ENCODE results near the gene P2RY1. TPM values are rescaled to one million over a fixed set of nuclear protein-coding genes. Genes with fewer than 3 reads are reported as not detected.

Gene P2RY1
- total RNA-seq, 1 donor from 2014 or later: 2.1 TPM

DNA sequence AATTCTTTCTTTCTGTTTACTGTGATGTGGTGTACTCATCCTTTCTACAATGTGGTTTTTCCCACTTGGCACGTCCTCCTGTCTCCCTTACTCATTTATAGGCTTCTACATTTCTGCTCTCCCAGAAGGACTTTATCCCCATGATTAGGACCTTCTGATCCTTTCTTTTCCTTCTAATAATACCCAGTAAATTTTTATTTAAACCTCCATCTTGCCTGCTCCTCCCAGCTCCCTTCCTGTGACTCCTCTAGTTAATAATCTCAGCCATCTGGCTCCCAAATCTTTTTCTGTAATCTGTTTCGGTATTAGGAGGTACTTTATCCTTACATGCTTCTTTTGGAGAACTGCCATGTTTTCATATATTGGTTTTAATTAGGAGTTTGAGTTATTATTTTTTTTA lies 11.2 kb upstream of the P2RY1 start:
- Mint-ChIP-seq H3K4me3 (ENCODE audit: low read depth) (no peak overlapping the region), H3K36me3 (ENCODE audit: insufficient read depth) (no peaks in the 10 kb centered on the region), H3K9me3 (ENCODE audit: low read depth) (no peaks in the 10 kb centered on the region), H3K4me1 (ENCODE audit: low read depth) (peaks cover under 1% of the 10 kb centered on the region), H3K27ac (no peak overlapping the region), H3K27me3 (peaks cover 6% of the 10 kb centered on the region)
- no peak for DNase-seq (ENCODE audit: low spot score, unreplicated experiment)
- TF ChIP-seq, protein P1, sequence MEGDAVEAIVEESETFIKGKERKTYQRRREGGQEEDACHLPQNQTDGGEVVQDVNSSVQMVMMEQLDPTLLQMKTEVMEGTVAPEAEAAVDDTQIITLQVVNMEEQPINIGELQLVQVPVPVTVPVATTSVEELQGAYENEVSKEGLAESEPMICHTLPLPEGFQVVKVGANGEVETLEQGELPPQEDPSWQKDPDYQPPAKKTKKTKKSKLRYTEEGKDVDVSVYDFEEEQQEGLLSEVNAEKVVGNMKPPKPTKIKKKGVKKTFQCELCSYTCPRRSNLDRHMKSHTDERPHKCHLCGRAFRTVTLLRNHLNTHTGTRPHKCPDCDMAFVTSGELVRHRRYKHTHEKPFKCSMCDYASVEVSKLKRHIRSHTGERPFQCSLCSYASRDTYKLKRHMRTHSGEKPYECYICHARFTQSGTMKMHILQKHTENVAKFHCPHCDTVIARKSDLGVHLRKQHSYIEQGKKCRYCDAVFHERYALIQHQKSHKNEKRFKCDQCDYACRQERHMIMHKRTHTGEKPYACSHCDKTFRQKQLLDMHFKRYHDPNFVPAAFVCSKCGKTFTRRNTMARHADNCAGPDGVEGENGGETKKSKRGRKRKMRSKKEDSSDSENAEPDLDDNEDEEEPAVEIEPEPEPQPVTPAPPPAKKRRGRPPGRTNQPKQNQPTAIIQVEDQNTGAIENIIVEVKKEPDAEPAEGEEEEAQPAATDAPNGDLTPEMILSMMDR (IDR thresholded peaks at IDR 0.05; ENCODE audit: unreplicated experiment): no peak

DNA sequence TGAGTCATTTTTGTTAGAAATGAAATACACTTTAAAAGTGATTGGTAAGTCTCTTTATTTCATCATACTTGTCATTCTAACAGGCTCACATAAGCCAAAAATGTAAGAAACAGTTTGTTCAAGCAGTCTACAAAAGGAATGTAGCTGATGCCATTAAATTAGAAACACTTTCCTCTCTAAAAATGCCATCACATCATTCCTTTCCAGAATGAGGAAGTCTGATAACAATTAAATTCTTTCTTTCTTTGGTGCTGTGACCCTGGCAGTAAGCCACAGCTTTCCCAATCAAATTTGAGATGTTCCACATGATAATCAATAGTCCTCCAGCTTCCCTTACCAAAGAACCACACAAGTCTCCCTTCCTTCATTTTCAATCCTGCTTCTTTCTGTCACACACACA lies 9.4 kb upstream of the P2RY1 start:
- Mint-ChIP-seq H3K9me3 (ENCODE audit: low read depth) (no peaks in the 10 kb centered on the region), H3K27me3 (peaks cover 7% of the 10 kb centered on the region)

DNA sequence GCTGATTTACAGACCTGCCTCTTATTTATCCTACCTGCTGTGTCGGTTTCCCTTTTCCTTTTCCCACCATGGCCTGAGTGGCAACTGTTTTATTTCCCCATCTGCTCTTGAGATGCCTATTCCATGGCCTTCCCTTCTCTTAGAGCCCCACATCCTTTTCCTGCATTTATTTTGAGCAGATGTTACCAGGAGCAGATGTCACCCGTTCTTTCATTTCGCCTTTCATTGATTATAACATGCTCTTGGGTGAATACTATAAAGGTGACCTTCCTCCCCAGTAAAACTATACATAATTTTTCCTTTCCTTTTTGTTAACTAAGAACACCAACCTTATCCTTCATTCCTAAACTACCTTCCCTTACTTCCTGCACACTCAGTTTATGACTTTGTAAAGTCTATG lies 8.5 kb upstream of the P2RY1 start:
- Mint-ChIP-seq H3K27ac (no peak overlapping the region), H3K4me1 (ENCODE audit: low read depth) (peaks cover 2% of the 10 kb centered on the region), H3K27me3 (peaks cover 14% of the 10 kb centered on the region), H3K9me3 (ENCODE audit: low read depth) (no peaks in the 10 kb centered on the region), H3K4me3 (ENCODE audit: low read depth) (no peak overlapping the region), H3K36me3 (ENCODE audit: insufficient read depth) (no peaks in the 10 kb centered on the region)
- no peak for DNase-seq (ENCODE audit: low spot score, unreplicated experiment)
- TF ChIP-seq, protein P1 (IDR thresholded peaks at IDR 0.05; ENCODE audit: unreplicated experiment): no peak

More for the DNA sequence above, 9.4 kb upstream of the P2RY1 start:
- Mint-ChIP-seq H3K27ac (no peak overlapping the region), H3K4me1 (ENCODE audit: low read depth) (peaks cover 2% of the 10 kb centered on the region), H3K4me3 (ENCODE audit: low read depth) (no peak overlapping the region), H3K36me3 (ENCODE audit: insufficient read depth) (no peaks in the 10 kb centered on the region)
- TF ChIP-seq, protein P1 (IDR thresholded peaks at IDR 0.05; ENCODE audit: unreplicated experiment): no peak
- no peak for DNase-seq (ENCODE audit: low spot score, unreplicated experiment)

DNA sequence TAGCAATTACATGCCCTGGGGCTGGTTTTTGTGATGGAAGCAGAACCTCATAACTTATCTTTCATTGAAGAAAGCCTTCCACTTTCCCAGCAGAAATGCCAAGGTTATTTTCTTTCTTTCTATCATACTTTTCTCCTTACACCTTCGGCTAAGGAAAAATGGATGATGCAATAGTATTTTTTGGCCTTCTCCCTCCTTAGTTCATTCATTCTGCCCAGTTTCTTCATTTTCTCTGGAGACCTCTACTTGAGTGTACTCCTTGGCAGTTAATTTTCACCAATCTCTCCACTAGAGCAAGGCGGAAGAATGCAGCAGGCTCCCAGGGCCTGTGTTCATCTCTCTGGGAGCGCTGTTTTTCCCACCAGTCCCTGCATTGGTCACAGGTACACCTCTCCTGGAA lies 7.6 kb upstream of the P2RY1 start:
- H3K36me3 Mint-ChIP-seq (ENCODE audit: insufficient read depth): no peaks in the 10 kb centered on the region
- DNase-seq (ENCODE audit: low spot score, unreplicated experiment): no peak
- H3K9me3 Mint-ChIP-seq (ENCODE audit: low read depth): no peaks in the 10 kb centered on the region
- H3K4me3 Mint-ChIP-seq (ENCODE audit: low read depth): no peak overlapping the region
- peaks cover 16% of the 10 kb centered on the region for H3K27me3 Mint-ChIP-seq
- H3K27ac Mint-ChIP-seq: no peak overlapping the region
- H3K4me1 Mint-ChIP-seq (ENCODE audit: low read depth): peaks cover 2% of the 10 kb centered on the region
- TF ChIP-seq, protein P1 (IDR thresholded peaks at IDR 0.05; ENCODE audit: unreplicated experiment): no peak

DNA sequence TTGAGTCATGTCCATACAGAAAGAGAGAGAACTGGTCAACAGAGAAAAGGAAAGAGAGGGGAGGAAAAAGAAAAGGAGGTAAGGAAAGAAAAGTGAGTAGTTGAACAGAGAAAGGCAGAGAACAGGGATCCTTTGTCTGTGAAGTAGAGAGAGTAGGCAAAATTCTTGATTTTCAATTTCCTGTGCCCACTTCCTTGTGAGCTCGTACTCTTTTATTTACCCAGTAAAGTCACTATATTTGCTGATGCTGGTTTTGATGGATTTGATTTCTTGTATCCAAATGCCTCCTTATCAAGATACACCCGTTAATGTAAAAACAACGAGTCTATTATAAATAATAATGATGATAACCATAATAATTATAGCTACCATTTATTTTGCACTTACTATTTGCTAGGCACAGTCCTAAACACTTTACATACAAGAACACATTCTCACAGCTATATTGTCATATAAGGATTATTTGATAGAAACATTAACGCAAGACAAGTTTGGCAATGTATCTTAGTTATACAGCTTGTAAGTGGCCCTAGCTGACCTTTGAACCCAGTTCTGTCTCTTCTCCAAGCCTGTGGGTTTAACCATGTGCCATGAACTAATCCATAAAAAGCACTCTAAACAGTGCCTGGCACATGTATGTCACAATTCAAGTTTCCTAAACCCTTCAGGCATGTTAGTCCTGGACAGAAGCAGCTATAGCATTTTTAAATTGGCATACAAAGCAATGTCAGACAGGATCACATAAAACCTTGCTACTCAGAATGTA lies 6.7 kb upstream of the P2RY1 start:
- Mint-ChIP-seq H3K27me3 (peaks cover 19% of the 10 kb centered on the region), H3K4me1 (ENCODE audit: low read depth) (peaks cover 2% of the 10 kb centered on the region), H3K36me3 (ENCODE audit: insufficient read depth) (no peaks in the 10 kb centered on the region), H3K4me3 (ENCODE audit: low read depth) (no peak overlapping the region), H3K9me3 (ENCODE audit: low read depth) (no peaks in the 10 kb centered on the region), H3K27ac (no peak overlapping the region)
- no peak for DNase-seq (ENCODE audit: low spot score, unreplicated experiment)
- TF ChIP-seq, protein P1 (IDR thresholded peaks at IDR 0.05; ENCODE audit: unreplicated experiment): no peak

Data from progenitor cell of endocrine pancreas (in vitro differentiated cells).